Epithelial cell of esophagus (primary cell): ENCODE measurements around the gene ROS1.

Experiments used
- DNase-seq: peaks from one replicate; pipeline ENCODE4 v3.0.0; 2010; ENCODE audit warnings: low read depth
- H3K4me3 ChIP-seq: 2 replicates; pipeline ENCODE4 v1.5.1; 2011; ENCODE audit warnings: mild to moderate bottlenecking, low read length, control low read depth
- TF ChIP-seq, protein P1 (sequence below): IDR thresholded peaks from 2 replicates; pipeline ENCODE4 v1.5.1; 2011; ENCODE audit warnings: low read depth, mild to moderate bottlenecking, low read length, control low read depth, inconsistent platforms; ENCODE audit not compliant: insufficient read depth; ENCODE audit errors: missing control alignments

The ROS1 gene

DNA sequence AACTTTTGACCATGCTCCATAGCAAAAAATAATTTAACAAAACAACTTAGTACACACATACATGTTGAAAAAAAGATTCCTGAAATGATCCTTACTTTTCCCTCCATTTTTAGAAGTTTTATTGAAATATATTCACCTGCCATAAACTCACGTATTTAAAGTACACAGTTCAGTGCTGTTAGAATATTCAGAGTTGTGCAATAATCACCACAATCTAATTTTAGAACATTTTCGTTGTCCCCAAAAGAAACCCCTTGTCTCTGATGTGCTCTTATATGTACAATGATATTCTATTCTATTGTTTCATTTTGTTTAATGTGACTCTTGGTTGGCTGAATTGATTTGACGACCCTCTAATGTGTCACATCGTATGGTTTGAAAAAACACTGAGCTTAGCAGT lies 15.9 kb downstream of the ROS1 start:
- TF ChIP-seq, protein P1, sequence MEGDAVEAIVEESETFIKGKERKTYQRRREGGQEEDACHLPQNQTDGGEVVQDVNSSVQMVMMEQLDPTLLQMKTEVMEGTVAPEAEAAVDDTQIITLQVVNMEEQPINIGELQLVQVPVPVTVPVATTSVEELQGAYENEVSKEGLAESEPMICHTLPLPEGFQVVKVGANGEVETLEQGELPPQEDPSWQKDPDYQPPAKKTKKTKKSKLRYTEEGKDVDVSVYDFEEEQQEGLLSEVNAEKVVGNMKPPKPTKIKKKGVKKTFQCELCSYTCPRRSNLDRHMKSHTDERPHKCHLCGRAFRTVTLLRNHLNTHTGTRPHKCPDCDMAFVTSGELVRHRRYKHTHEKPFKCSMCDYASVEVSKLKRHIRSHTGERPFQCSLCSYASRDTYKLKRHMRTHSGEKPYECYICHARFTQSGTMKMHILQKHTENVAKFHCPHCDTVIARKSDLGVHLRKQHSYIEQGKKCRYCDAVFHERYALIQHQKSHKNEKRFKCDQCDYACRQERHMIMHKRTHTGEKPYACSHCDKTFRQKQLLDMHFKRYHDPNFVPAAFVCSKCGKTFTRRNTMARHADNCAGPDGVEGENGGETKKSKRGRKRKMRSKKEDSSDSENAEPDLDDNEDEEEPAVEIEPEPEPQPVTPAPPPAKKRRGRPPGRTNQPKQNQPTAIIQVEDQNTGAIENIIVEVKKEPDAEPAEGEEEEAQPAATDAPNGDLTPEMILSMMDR, result no peak
- H3K4me3 ChIP-seq, result no peak overlapping the region
- DNase-seq, result no peak

DNA sequence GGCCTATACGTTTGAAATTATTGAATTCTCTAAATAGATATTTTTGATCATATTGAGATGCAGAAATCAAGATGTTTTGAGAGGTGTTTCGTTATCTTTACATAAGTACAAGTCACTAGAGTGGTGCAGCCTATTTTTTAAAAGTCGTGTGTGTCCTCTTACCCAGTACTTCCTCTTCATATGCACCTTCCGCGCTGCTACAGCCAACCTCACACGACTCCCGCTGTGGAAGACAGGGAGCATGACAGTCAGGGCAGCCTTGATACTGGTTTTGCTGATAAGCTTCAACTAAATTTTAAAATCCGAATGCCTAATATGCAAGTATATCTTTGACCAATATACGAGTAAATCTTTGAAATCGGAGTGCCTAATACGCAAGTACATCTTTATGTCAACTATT lies 16.3 kb downstream of the ROS1 start:
- no peak overlapping the region for H3K4me3 ChIP-seq
- DNase-seq, result no peak
- TF ChIP-seq, protein P1, result no peak

DNA sequence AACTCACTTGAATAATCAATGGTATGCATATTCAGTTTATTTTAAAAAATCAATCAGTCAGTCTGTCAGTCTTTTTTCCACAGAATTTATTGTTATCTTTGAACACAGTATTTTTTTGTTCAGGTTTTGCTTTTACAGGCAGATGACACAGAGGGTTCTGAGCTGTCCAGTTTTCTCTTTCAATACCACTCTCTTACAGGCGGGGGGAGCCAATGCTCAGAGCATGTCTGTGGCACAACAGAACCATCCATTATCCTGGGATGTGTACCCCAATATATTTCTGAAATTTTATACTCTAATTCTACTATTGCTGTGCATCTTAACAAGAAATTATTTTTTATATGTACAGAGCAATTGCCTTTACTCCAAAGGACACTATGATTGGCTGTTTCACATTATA lies 21.2 kb downstream of the ROS1 start:
- peak; percentile 18 for DNase-seq
- TF ChIP-seq, protein P1, result peak; percentile 50

DNA sequence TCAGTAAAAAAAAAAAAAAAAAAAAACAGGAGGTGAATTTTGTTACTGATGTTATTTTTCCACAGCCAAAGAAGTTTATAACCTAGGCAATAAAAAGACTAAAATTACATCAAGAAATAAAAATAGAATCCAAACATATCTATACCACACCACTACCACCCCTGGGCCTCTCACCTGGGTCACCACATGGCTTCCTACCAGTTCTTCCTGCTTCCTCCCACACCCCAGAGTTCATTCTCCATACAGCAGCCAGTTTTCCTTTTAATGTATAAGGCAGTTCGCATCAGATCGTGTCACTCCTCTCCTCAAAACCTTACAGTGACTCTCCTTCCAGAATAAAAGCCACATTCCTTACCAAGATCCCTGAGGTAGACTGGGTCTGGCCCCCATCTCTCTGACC lies 23.9 kb downstream of the ROS1 start:
- DNase-seq, result no peak
- H3K4me3 ChIP-seq, result no peak overlapping the region
- TF ChIP-seq, protein P1, result no peak

More for the DNA sequence above, 21.2 kb downstream of the ROS1 start:
- no peak overlapping the region for H3K4me3 ChIP-seq

DNA sequence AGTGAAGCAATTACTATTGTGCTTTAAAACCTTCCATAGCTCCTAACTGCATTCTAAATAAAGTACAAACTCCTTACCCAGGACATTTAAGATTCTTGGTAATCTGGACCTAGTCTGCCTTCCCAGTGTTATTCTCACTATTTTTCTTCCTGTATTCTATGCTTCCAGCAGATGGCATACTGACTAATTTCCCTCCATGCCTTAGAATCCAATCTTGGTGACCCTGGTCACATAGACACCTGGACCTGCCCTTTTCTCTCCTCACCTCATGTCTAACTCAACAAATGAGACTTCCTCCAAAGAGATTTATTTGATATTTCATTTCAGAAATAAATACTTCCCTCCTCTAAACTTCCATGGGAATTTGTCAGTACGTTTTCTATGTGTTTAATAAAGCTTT lies 25.8 kb downstream of the ROS1 start:
- H3K4me3 ChIP-seq, result no peak overlapping the region
- DNase-seq, result peak; percentile 10
- TF ChIP-seq, protein P1, result peak; percentile 49

DNA sequence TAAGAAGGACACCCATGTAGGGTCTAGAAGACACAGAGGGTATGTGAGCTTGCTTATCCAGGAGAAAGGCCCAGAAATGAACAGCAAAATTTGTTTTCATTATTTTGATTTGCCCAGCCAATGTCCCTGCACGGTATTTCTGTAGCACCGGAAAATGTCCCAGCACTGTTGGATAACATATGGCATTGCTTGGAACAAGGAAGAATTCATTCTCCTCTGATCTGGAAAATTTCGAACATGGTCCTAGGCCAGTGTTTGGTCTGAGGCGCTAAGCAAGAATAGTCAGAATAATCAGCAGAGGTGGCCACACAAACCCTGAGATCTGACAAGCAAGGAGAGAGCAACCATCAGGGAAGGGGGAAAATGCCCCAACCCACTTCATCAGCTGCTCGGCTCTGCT lies 26.6 kb downstream of the ROS1 start:
- TF ChIP-seq, protein P1, result no peak
- H3K4me3 ChIP-seq, result no peak overlapping the region
- DNase-seq, result no peak

DNA sequence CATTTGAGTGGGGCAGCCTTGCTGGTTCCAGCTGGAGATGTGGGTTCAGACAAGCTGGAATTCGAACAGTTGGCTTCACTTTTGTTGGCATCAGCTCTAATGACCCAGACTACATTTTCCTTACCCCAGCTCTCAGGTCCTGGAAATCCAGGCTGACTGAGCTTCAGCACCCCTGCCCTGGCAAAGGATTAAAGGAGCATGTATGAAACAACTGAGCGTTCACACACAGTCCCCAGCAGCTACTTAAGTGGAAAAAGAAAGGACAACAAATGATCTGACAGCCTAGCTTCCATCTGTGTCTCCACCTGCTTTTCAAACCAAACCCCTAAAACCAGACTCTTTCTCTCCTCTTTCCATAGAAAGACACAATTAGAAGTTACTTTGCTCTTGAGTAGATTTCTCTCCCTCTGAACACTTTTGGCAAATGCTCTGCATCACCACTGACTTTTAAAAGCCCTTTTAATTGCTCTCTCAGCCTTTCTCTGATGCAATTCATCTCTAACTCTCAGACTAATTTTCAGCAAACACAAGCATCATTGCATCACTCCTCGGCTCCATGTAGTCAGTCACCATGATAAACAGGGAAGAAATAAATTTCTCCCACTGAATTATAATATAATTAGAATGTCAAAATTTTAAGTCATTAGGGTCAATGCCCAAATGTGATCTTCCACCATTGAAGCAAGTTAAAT lies 28.1 kb downstream of the ROS1 start:
- TF ChIP-seq, protein P1, result no peak
- H3K4me3 ChIP-seq, result no peak overlapping the region
- DNase-seq, result no peak
